ENCODE results near the gene APBA1.
A peak's percentile ranks its signal among the peaks of the same experiment; 100 is the strongest.

Gene APBA1

GRCh38 chr9:69673311-69673640, 1.1 kb upstream of the APBA1 start:
- TF ChIP-seq ISL1 (CRISPR knock-in tag; IDR thresholded peaks at IDR 0.05) (no peak), CREB5 (CRISPR knock-in tag; IDR thresholded peaks at IDR 0.05; ENCODE audit: low read depth) (no peak), RARB (CRISPR knock-in tag; IDR thresholded peaks at IDR 0.05) (no peak), ZFP3 (CRISPR knock-in tag; IDR thresholded peaks at IDR 0.05) (no peak), CSDC2 (CRISPR knock-in tag; IDR thresholded peaks at IDR 0.05) (no peak), PATZ1 (CRISPR knock-in tag; IDR thresholded peaks at IDR 0.05; ENCODE audit: borderline replicate concordance) (no peak), BACH2 (CRISPR knock-in tag; IDR thresholded peaks at IDR 0.05; ENCODE audit: borderline replicate concordance) (no peak)
- ATAC-seq = no peak

- peak; percentile 91 for ATAC-seq
- peak; percentile 79 for TF ChIP-seq ZNF70 (CRISPR knock-in tag; IDR thresholded peaks at IDR 0.05)
- no peak for TF ChIP-seq CREB5 (CRISPR knock-in tag; IDR thresholded peaks at IDR 0.05; ENCODE audit: low read depth)
These were observed 582 bp upstream of the APBA1 start for GRCh38 chr9:69672596-69673310.

- no peak; the same call in 1 of the 3 replicates for ATAC-seq
- TF ChIP-seq RARB (CRISPR knock-in tag; IDR thresholded peaks at IDR 0.05) = no peak
- no peak for TF ChIP-seq OSR1 (CRISPR knock-in tag; IDR thresholded peaks at IDR 0.05)
- TF ChIP-seq GLIS3 (CRISPR knock-in tag; IDR thresholded peaks at IDR 0.05) = no peak
- TF ChIP-seq CREB5 (CRISPR knock-in tag; IDR thresholded peaks at IDR 0.05; ENCODE audit: low read depth) = no peak
- no peak for TF ChIP-seq POU6F1 (CRISPR knock-in tag; IDR thresholded peaks at IDR 0.05; ENCODE audit: borderline replicate concordance, low read depth)
- no peak for TF ChIP-seq ARNTL (CRISPR knock-in tag; IDR thresholded peaks at IDR 0.05; ENCODE audit: borderline replicate concordance, low read depth)
- no peak for TF ChIP-seq ZC3H10 (CRISPR knock-in tag; IDR thresholded peaks at IDR 0.05)
- TF ChIP-seq PPARA (CRISPR knock-in tag; IDR thresholded peaks at IDR 0.05; ENCODE audit: borderline replicate concordance) = no peak
- no peak for TF ChIP-seq ESRRG (CRISPR knock-in tag; IDR thresholded peaks at IDR 0.05)
- no peak for TF ChIP-seq PATZ1 (CRISPR knock-in tag; IDR thresholded peaks at IDR 0.05; ENCODE audit: borderline replicate concordance)
- TF ChIP-seq ZFP3 (CRISPR knock-in tag; IDR thresholded peaks at IDR 0.05) = no peak
- no peak for TF ChIP-seq SNAI2 (CRISPR knock-in tag; IDR thresholded peaks at IDR 0.05)
- no peak for TF ChIP-seq TOX (CRISPR knock-in tag; IDR thresholded peaks at IDR 0.05; ENCODE audit: borderline replicate concordance)
- no peak for TF ChIP-seq ZNF70 (CRISPR knock-in tag; IDR thresholded peaks at IDR 0.05)
- TF ChIP-seq BACH2 (CRISPR knock-in tag; IDR thresholded peaks at IDR 0.05; ENCODE audit: borderline replicate concordance) = no peak
- no peak for TF ChIP-seq ZFP30 (CRISPR knock-in tag; IDR thresholded peaks at IDR 0.05)
- no peak for TF ChIP-seq CSRNP3 (CRISPR knock-in tag; IDR thresholded peaks at IDR 0.05)
- no peak for TF ChIP-seq TSHZ2 (CRISPR knock-in tag; IDR thresholded peaks at IDR 0.05)
- no peak for TF ChIP-seq ZNF565 (CRISPR knock-in tag; conservative IDR thresholded peaks at IDR 0.05; ENCODE audit: low read depth)
- no peak for TF ChIP-seq ZNF8 (CRISPR knock-in tag; IDR thresholded peaks at IDR 0.05)
These were observed 776 bp downstream of the APBA1 start for GRCh38 chr9:69671311-69671878.

Data from SK-N-SH treated with all-trans-retinoic acid at 6 μM for 48 hours (cell line).